Liver (tissue), 3 donors: ENCODE measurements around the gene IRF8.

Experiments used
- GABPA ChIP-seq, 2 donors: IDR thresholded peaks in 1 of 2; conservative IDR thresholded peaks in 1 of 2; 2 replicates each; pipeline ENCODE4 v1.6.1; 2016; ENCODE audit warnings: antibody characterized with exemption in 2 of 2, mild to moderate bottlenecking in 1 of 2, moderate library complexity in 1 of 2
- HNF4A ChIP-seq, 2 donors: conservative IDR thresholded peaks; 2 replicates each; pipeline ENCODE4 v1.6.1; 2016; ENCODE audit warnings: antibody characterized with exemption in 2 of 2, mild to moderate bottlenecking in 2 of 2
- JUND ChIP-seq, 2 donors: IDR thresholded peaks; 2 replicates each; pipeline ENCODE4 v1.6.1; 2016; ENCODE audit warnings: antibody characterized with exemption in 2 of 2
- RAD21 ChIP-seq, 2 donors: IDR thresholded peaks; 2 replicates each; pipeline ENCODE4 v1.6.1; 2016; ENCODE audit warnings: antibody characterized with exemption in 2 of 2, mild to moderate bottlenecking in 2 of 2
- RXRA ChIP-seq, 2 donors: IDR thresholded peaks; 2 replicates each; pipeline ENCODE4 v1.6.1; 2017 to 2018; ENCODE audit warnings: antibody characterized with exemption in 2 of 2, mild to moderate bottlenecking in 1 of 2
- SP1 ChIP-seq: IDR thresholded peaks from 2 replicates; pipeline ENCODE4 v1.6.1; 2018; ENCODE audit warnings: antibody characterized with exemption, mild to moderate bottlenecking
- TAF1 ChIP-seq: conservative IDR thresholded peaks from 2 replicates; pipeline ENCODE4 v1.6.1; 2016; ENCODE audit warnings: antibody characterized with exemption, mild to moderate bottlenecking
- YY1 ChIP-seq: IDR thresholded peaks from 2 replicates; pipeline ENCODE4 v1.6.1; 2016; ENCODE audit warnings: antibody characterized with exemption, mild to moderate bottlenecking
- TF ChIP-seq, protein P1 (sequence below): fragments of 150-350 bp; IDR thresholded peaks from 2 replicates; pipeline ENCODE4 v1.5.1; 2017; ENCODE audit warnings: improper control_type of control experiment, low read depth, low read length; ENCODE audit not compliant: missing input control
- TF ChIP-seq, protein P2 (sequence below): IDR thresholded peaks from 2 replicates; pipeline ENCODE4 v1.6.1; 2016; ENCODE audit warnings: antibody characterized with exemption
- TF ChIP-seq, protein P3 (sequence below): IDR thresholded peaks from 2 replicates; pipeline ENCODE4 v1.6.1; 2016; ENCODE audit warnings: antibody characterized with exemption, mild to moderate bottlenecking
- TF ChIP-seq, protein P4 (sequence below): IDR thresholded peaks from 2 replicates; pipeline ENCODE4 v1.6.1; 2016; ENCODE audit warnings: antibody characterized with exemption
- TF ChIP-seq, protein P5 (sequence below): IDR thresholded peaks from 2 replicates; pipeline ENCODE4 v1.6.1; 2016; ENCODE audit warnings: antibody characterized with exemption
- donor health status: healthy.
- donor health status: healthy.

DNA sequence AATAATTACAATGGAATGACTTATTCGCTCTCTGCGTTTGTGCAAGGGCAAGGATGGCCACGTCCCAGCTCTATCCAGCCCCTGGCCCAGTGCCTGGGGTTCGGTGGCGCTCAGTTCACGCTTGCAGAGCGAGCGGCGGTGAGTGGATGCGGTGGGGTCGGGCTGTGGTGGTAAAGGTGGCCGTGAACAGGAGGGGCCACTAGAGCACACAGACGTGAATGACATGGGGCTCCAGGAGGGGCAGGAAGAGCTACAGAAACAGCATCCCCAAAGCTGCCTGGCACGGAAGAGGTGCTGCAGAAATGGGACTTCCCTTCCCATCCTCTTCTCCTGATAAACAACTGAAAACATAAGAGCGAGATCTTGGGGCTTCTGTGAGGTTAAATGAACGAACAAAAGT, 28.4 kb downstream of the IRF8 start:
- TF ChIP-seq SP1 (no peak), TAF1 (no peak), HNF4A (conservative IDR thresholded peaks at IDR 0.05) (no peak), GABPA (IDR thresholded peaks at IDR 0.05 in 1 of 2, conservative IDR thresholded peaks at IDR 0.05 in 1 of 2) (no peak), YY1 (no peak), RAD21 (IDR thresholded peaks at IDR 0.05) (no peak), JUND (IDR thresholded peaks at IDR 0.05) (no peak), RXRA (IDR thresholded peaks at IDR 0.05) (no peak)
- TF ChIP-seq, protein P1, sequence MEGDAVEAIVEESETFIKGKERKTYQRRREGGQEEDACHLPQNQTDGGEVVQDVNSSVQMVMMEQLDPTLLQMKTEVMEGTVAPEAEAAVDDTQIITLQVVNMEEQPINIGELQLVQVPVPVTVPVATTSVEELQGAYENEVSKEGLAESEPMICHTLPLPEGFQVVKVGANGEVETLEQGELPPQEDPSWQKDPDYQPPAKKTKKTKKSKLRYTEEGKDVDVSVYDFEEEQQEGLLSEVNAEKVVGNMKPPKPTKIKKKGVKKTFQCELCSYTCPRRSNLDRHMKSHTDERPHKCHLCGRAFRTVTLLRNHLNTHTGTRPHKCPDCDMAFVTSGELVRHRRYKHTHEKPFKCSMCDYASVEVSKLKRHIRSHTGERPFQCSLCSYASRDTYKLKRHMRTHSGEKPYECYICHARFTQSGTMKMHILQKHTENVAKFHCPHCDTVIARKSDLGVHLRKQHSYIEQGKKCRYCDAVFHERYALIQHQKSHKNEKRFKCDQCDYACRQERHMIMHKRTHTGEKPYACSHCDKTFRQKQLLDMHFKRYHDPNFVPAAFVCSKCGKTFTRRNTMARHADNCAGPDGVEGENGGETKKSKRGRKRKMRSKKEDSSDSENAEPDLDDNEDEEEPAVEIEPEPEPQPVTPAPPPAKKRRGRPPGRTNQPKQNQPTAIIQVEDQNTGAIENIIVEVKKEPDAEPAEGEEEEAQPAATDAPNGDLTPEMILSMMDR, result no peak
- TF ChIP-seq, protein P2, sequence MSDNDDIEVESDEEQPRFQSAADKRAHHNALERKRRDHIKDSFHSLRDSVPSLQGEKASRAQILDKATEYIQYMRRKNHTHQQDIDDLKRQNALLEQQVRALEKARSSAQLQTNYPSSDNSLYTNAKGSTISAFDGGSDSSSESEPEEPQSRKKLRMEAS, result no peak
- TF ChIP-seq, protein P3, sequence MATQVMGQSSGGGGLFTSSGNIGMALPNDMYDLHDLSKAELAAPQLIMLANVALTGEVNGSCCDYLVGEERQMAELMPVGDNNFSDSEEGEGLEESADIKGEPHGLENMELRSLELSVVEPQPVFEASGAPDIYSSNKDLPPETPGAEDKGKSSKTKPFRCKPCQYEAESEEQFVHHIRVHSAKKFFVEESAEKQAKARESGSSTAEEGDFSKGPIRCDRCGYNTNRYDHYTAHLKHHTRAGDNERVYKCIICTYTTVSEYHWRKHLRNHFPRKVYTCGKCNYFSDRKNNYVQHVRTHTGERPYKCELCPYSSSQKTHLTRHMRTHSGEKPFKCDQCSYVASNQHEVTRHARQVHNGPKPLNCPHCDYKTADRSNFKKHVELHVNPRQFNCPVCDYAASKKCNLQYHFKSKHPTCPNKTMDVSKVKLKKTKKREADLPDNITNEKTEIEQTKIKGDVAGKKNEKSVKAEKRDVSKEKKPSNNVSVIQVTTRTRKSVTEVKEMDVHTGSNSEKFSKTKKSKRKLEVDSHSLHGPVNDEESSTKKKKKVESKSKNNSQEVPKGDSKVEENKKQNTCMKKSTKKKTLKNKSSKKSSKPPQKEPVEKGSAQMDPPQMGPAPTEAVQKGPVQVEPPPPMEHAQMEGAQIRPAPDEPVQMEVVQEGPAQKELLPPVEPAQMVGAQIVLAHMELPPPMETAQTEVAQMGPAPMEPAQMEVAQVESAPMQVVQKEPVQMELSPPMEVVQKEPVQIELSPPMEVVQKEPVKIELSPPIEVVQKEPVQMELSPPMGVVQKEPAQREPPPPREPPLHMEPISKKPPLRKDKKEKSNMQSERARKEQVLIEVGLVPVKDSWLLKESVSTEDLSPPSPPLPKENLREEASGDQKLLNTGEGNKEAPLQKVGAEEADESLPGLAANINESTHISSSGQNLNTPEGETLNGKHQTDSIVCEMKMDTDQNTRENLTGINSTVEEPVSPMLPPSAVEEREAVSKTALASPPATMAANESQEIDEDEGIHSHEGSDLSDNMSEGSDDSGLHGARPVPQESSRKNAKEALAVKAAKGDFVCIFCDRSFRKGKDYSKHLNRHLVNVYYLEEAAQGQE, result no peak
- TF ChIP-seq, protein P4, sequence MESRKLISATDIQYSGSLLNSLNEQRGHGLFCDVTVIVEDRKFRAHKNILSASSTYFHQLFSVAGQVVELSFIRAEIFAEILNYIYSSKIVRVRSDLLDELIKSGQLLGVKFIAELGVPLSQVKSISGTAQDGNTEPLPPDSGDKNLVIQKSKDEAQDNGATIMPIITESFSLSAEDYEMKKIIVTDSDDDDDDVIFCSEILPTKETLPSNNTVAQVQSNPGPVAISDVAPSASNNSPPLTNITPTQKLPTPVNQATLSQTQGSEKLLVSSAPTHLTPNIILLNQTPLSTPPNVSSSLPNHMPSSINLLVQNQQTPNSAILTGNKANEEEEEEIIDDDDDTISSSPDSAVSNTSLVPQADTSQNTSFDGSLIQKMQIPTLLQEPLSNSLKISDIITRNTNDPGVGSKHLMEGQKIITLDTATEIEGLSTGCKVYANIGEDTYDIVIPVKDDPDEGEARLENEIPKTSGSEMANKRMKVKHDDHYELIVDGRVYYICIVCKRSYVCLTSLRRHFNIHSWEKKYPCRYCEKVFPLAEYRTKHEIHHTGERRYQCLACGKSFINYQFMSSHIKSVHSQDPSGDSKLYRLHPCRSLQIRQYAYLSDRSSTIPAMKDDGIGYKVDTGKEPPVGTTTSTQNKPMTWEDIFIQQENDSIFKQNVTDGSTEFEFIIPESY, result no peak
- TF ChIP-seq, protein P5, sequence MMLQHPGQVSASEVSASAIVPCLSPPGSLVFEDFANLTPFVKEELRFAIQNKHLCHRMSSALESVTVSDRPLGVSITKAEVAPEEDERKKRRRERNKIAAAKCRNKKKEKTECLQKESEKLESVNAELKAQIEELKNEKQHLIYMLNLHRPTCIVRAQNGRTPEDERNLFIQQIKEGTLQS, result no peak
